GM12875 (cell line): Measurements from ENCODE around the gene BLOC1S3.

Experiments used
- H3K4me3 ChIP-seq: one replicate; pipeline ENCODE4 v1.5.1; 2011; ENCODE audit warnings: low read depth, low read length, control low read depth
- CTCF ChIP-seq: IDR thresholded peaks from 2 replicates; pipeline ENCODE4 v1.5.1; 2011; ENCODE audit warnings: low read depth, mild to moderate bottlenecking, control low read depth, inconsistent platforms, low read length, moderate library complexity, borderline replicate concordance; ENCODE audit not compliant: insufficient read depth

Gene BLOC1S3

DNA sequence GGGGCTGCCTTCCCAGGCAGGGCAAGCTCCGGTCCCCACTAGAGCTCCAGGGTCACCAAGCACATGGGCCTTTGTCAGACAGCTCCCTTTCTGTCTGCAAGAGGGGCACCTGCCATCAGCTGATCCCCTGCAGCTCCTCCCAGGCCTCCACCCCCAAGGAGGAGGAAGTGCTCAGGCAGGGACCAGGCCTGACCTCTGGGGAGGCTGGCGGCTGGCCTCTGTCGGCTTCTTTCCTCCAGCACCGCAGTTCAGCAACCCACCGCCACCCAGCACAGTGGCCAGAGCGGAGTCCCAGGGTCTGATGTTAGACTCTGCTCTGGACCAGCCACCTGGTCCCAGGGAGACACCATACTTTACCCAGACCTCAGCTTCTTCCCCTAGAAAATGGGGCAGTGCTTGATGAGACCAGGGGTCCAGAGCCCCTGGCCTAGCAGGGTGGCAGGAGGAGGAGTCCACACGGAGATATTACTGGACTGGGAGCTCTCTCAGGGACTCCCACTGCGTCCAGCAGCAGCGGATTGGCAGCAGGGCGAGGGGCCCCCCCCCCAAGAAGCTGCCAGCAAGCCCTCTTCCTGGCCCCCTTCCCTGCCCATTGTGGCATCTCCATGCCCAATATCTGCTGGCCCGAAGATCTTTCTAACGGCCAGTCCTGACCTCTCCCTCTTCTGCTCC is 41.9 kb upstream of the BLOC1S3 start:
- peak overlapping the region; percentile 21 for H3K4me3 ChIP-seq
- TF ChIP-seq CTCF = no peak

GRCh38 chr19:45137179-45137761 is 41.3 kb upstream of the BLOC1S3 start:
- 0 out of 2 replicates have a peak, but pooled peaks have one; percentile 4 for TF ChIP-seq CTCF
- no peak overlapping the region for H3K4me3 ChIP-seq

DNA sequence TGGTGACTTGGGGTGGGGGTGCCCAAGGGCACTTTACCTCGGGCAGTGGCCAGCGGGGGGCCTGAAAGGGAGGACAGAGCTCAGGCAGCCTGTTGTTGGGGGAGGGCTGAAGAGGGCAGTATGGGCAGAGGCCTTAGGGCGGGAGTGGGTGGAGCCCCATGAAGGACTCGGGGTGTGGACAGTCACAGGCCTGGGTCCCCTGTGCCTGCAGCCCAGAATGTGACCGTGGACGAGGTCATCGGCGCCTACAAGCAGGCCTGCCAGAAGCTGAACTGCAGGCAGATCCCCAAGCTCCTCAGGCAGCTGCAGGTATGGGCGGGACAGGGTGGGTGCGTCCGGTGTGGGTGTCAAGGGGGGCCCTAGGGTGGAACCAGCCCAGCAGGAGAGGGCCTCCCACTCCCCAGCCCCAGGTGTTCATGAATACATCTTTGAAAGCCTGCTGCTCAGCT is 40.3 kb upstream of the BLOC1S3 start:
- TF ChIP-seq CTCF = no peak
- H3K4me3 ChIP-seq = no peak overlapping the region

DNA sequence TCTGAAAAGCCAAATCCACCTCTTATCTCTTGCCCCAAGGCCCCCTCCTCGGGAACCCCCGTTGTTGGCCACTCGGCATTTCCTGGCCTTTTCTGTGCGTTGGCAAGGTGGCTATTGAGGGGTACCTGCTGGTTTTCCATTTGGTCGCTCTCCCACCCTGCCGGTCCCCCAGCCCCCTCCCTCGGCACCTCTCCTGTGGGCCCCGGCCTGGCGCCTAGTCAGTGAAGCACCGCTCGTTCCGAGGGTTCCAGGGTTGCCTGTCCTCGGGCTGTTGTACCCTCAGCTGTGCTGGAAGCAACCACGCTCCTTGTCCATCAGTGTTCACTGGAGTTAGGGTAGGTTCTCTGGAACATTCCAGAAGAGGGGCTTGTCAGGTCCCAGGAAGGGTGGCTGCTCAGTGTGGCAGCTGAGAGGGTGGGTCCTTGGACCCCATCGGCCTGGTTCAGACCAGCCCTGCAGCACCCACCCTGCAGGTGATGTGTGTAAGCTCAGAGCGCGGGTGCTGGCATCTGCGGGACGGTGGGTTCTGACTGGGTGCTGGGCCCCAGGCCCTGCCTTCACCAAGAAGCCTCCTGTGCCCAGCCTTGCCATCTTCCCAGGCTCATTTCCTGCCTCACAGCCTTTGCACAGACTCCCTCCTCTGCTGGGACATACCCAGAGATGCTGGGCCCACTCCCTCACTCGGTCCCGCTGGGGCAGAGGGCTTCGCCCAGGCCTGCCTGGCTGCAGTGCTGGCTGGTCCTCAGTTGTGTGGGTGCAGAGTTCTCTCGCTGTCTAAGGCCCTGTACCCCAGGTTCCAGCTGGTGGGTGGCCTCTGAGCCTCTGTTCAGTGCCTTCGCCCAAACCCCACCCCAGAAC is 39.1 kb upstream of the BLOC1S3 start:
- H3K4me3 ChIP-seq = no peak overlapping the region
- TF ChIP-seq CTCF = no peak

GRCh38 chr19:45140144-45140503 is 38.5 kb upstream of the BLOC1S3 start:
- H3K4me3 ChIP-seq = no peak overlapping the region
- TF ChIP-seq CTCF = no peak

- no peak overlapping the region for H3K4me3 ChIP-seq
- no peak for TF ChIP-seq CTCF
These were observed 38.1 kb upstream of the BLOC1S3 start for GRCh38 chr19:45140533-45140932.
